ENCODE results near the gene EBF3.

- TF ChIP-seq CTCF (IDR thresholded peaks at IDR 0.05 in 2 of 3, conservative IDR thresholded peaks at IDR 0.05 in 1 of 3; ENCODE audit: borderline replicate concordance in 1 of 3, insufficient read depth in 1 of 3, low read depth in 2 of 3, low read length in 2 of 3), result no peak
- no peak for TF ChIP-seq POLR2A (IDR thresholded peaks at IDR 0.05; ENCODE audit: borderline replicate concordance, extremely low read depth, insufficient read depth, insufficient read length)
- TF ChIP-seq POLR2AphosphoS5 (IDR thresholded peaks at IDR 0.05; ENCODE audit: low read depth, low read length), result no peak
Observed at GRCh38 chr10:129999140-129999539, 35.1 kb upstream of the EBF3 start.

Measured in HCT116 (cell line).